ENCODE data around the gene SEM1. TPM values are rescaled to one million over a fixed set of nuclear protein-coding genes. Genes with fewer than 3 reads are reported as not detected.
"Not testable (repeated sequence)": the region's sequence is repeated elsewhere in the genome, so short reads cannot be mapped to it uniquely, and the experiment has no call there.

SEM1 gene
- polyA plus RNA-seq, 1 donor, result 170 TPM

GRCh38 chr7:96665689-96666088 lies 44.0 kb downstream of the SEM1 start:
- DNase-seq, result no peak

GRCh38 chr7:96664793-96665192 lies 44.9 kb downstream of the SEM1 start:
- DNase-seq, result no peak

GRCh38 chr7:96663871-96664445 lies 45.7 kb downstream of the SEM1 start:
- DNase-seq, result no peak

- no peak for DNase-seq
Measured at GRCh38 chr7:96663457-96663856, 46.2 kb downstream of the SEM1 start.

- not testable (repeated sequence) for DNase-seq
Measured at GRCh38 chr7:96662151-96662550, 47.5 kb downstream of the SEM1 start.

GRCh38 chr7:96658022-96658412 lies 51.6 kb downstream of the SEM1 start:
- DNase-seq, result no peak

GRCh38 chr7:96657347-96658021 lies 52.2 kb downstream of the SEM1 start:
- DNase-seq, result no peak

GRCh38 chr7:96655956-96656355 lies 53.7 kb downstream of the SEM1 start:
- DNase-seq, result no peak

- no peak for DNase-seq
Measured at GRCh38 chr7:96654630-96655188, 54.9 kb downstream of the SEM1 start.

- DNase-seq, result no peak
Measured at GRCh38 chr7:96649981-96650380, 59.7 kb downstream of the SEM1 start.

GRCh38 chr7:96648784-96649183 lies 60.9 kb downstream of the SEM1 start:
- no peak for DNase-seq

- DNase-seq, result no peak
Measured at GRCh38 chr7:96647733-96648132, 61.9 kb downstream of the SEM1 start.

- DNase-seq, result no peak
Measured at GRCh38 chr7:96645084-96645483, 64.6 kb downstream of the SEM1 start.

GRCh38 chr7:96643436-96643835 lies 66.2 kb downstream of the SEM1 start:
- not testable (repeated sequence) for DNase-seq

GRCh38 chr7:96640054-96640453 lies 69.6 kb downstream of the SEM1 start:
- no peak for DNase-seq
